Psoas muscle (tissue), 8 donors: Measurements from ENCODE around the gene WNT5B. TPM values are rescaled to one million over a fixed set of nuclear protein-coding genes. Genes with fewer than 3 reads are reported as not detected.

Experiments
- ATAC-seq, 4 donors: fragments of 200-7000 bp; cut with Tn5 transposase; one replicate each; pipeline ENCODE4 v1.9.1; 2020; ENCODE audit warnings: moderate library complexity in 3 of 4, mild to moderate bottlenecking in 2 of 4
- DNase-seq, 2 donors: peaks; one replicate each; pipeline ENCODE4 v3.0.0-alpha.2; 2020
- H3K27ac ChIP-seq: fragments of 200-600 bp; one replicate; pipeline ENCODE4 v1.8.0; 2022
- H3K27me3 ChIP-seq, 3 donors: fragments of 200-600 bp in 1 of 3; one replicate each; pipeline versions ENCODE4 v1.6.1 to v1.8.0; 2013 to 2022; ENCODE audit warnings: low read length in 2 of 3, mild to moderate bottlenecking in 2 of 3, moderate library complexity in 1 of 3; ENCODE audit not compliant: insufficient read depth in 3 of 3
- H3K36me3 ChIP-seq, 2 donors: fragments of 200-600 bp in 1 of 2; one replicate each; pipeline versions ENCODE4 v1.6.1 to v1.8.0; 2013 to 2022; ENCODE audit warnings: low read depth in 1 of 2, mild to moderate bottlenecking in 1 of 2, moderate library complexity in 1 of 2; ENCODE audit not compliant: insufficient read depth in 1 of 2
- H3K4me1 ChIP-seq: fragments of 200-600 bp; one replicate; pipeline ENCODE4 v1.8.0; 2022
- H3K4me3 ChIP-seq: fragments of 200-600 bp; one replicate; pipeline ENCODE4 v1.8.0; 2022; ENCODE audit warnings: mild to moderate bottlenecking
- H3K9me3 ChIP-seq: fragments of 200-600 bp; one replicate; pipeline ENCODE4 v1.8.0; 2022
- WGBS, 3 donors: extraction: QIAGEN DNeasy Blood & Tissue Kit; methylation state at CpG; one replicate each; pipeline versions ENCODE4 v1.1.6 to v1.1.7; 2013; 5-methylcytosine and 5-hydroxymethylcytosine counted together
- intact Hi-C, 2 donors: fragments of 100-400 bp; cut with DNase I; formaldehyde crosslinking; loops; one replicate each; pipeline versions ENCODE4 v1.11.0 to v1.14.2; 2022
- polyA plus RNA-seq, 3 donors: library from polyadenylated mRNA; stranded (reverse); fragments of 200-250 nt; gene quantifications; one replicate each; pipeline ENCODE4 v1.2.3, GENCODE V29; 2013
- total RNA-seq, 4 donors: library from RNA; stranded (reverse); fragmentation: NEBNext Ultra II Directional in 2 of 4; extraction: Animal tissue kit (Norgen Biotek cat#: 25700) in 2 of 4; gene quantifications; one replicate each; pipeline versions ENCODE4 v1.2.1 to v1.2.4, GENCODE V29; 2021 to 2023
- TF ChIP-seq, protein P1 (sequence below): fragments of 200-600 bp; IDR thresholded peaks from one replicate; pipeline ENCODE4 v1.8.0; 2022; ENCODE audit warnings: antibody characterized with exemption
- donor health status: healthy with polysubstance abuse.
- donor health status: DM: no; HTN: no; CAD: no; lungs with moderate emphysema.
- donor health status: Bipolar disorder and iron deficiency.
- donor health status: healthy.
- donor health status: DM: yes; HTN: yes; CAD: no.
- donor health status: DM: no; HTN: no; CAD: no.
- donor health status: DM: no; HTN: no; CAD: no.
- donor health status: DM: yes; HTN: yes; CAD: no.

The WNT5B gene
- total and polyA plus RNA-seq, 7 donors: 0.43 to 4.8 (median 0.80) TPM

DNA sequence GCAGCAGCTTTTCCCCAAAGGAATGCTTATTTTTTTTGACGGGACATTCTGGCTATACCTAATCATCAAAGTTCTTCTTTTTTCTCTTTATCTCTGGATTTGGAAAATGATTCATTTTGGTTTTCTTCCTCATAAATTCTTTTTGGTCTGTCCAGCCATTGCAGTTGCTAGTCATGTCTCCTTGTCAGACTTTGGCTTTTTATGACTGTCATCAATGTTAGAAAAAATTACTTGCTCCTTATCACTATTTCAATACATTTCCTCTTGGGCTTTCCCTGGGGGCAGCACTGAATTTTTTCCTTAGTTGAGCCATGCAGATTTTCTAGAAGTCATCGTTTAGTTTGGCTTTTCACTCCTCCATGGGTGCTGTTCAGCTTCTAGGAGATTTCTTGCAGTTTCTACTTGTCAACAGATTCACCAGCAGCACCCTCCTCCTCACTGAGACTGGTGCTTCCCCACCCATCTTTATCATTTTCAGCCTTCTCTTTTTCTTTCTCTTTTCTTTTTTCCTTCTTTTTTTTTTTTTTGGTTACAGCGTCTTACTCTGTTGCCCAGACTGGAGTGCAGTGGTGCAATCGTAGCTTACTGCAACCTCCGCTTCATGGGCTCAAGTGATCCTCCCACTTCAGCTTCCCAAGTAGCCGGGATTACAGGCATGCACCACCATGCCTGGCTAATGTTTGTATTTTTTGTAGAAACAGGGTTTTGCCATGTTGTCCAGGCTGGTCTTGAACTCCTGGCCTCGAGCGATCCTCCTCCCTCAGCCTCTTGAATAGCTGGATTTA, 67.0 kb downstream of the WNT5B start:
- H3K4me3 ChIP-seq: no peak overlapping the region
- TF ChIP-seq, protein P1, sequence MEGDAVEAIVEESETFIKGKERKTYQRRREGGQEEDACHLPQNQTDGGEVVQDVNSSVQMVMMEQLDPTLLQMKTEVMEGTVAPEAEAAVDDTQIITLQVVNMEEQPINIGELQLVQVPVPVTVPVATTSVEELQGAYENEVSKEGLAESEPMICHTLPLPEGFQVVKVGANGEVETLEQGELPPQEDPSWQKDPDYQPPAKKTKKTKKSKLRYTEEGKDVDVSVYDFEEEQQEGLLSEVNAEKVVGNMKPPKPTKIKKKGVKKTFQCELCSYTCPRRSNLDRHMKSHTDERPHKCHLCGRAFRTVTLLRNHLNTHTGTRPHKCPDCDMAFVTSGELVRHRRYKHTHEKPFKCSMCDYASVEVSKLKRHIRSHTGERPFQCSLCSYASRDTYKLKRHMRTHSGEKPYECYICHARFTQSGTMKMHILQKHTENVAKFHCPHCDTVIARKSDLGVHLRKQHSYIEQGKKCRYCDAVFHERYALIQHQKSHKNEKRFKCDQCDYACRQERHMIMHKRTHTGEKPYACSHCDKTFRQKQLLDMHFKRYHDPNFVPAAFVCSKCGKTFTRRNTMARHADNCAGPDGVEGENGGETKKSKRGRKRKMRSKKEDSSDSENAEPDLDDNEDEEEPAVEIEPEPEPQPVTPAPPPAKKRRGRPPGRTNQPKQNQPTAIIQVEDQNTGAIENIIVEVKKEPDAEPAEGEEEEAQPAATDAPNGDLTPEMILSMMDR: no peak
- H3K4me1 ChIP-seq: peaks cover 50% of the 10 kb centered on the region

GRCh38 chr12:1696800-1697199, 67.8 kb downstream of the WNT5B start:
- no peak overlapping the region for H3K27ac ChIP-seq
- TF ChIP-seq, protein P1: no peak
- no peaks in the 10 kb centered on the region for H3K27me3 ChIP-seq
- intact Hi-C loops: no loop called here
- H3K36me3 ChIP-seq: no peaks in the 10 kb centered on the region
- H3K9me3 ChIP-seq: no peaks in the 10 kb centered on the region
- no peak for ATAC-seq
- no peak overlapping the region for H3K4me3 ChIP-seq
- peaks cover 50% of the 10 kb centered on the region for H3K4me1 ChIP-seq
- DNase-seq: no peak

More for the DNA sequence above, 67.0 kb downstream of the WNT5B start:
- Histone ChIP-seq H3K27ac (no peak overlapping the region), H3K27me3 (no peaks in the 10 kb centered on the region), H3K9me3 (no peaks in the 10 kb centered on the region), H3K36me3 (no peaks in the 10 kb centered on the region)
- 66 to 77% (median 71%) methylated on average over 8 of the region's 8 CpGs for WGBS, 3 donors
- DNase-seq (no peak), ATAC-seq (no peak)
- intact Hi-C loops: no loop called here

Other genes with a start within 250 kb of the WNT5B start
- gene FBXL14, start 34.6 kb upstream of the WNT5B start, total RNA-seq: 1 to 10 TPM; 4.5 to 7.9 (median 5.0) TPM
- gene FBXL14, start 34.6 kb upstream of the WNT5B start, polyA plus RNA-seq: 10 to 100 TPM in 1 of 3 donors, 1 to 10 TPM in 2; 2.9 to 13.8 (median 5.3) TPM
- gene ADIPOR2, start 61.8 kb downstream of the WNT5B start, total RNA-seq: 10 to 100 TPM; 36.7 to 49.4 (median 43.2) TPM
- gene ADIPOR2, start 61.8 kb downstream of the WNT5B start, polyA plus RNA-seq: 10 to 100 TPM; 28.6 to 52.1 (median 44.2) TPM
- not detected for gene LRTM2, start 191.3 kb downstream of the WNT5B start, total RNA-seq
- gene LRTM2, start 191.3 kb downstream of the WNT5B start, polyA plus RNA-seq: not detected